HG03378 (cell line): ENCODE results near the gene AP2S1.
"Not testable (repeated sequence)": the region's sequence is repeated elsewhere in the genome, so short reads cannot be mapped to it uniquely, and the experiment has no call there.

Source experiments
- ATAC-seq: cut with Tn5 transposase; IDR thresholded peaks from one replicate; pipeline ENCODE4 v1.9.1; 2021; ENCODE audit warnings: mild to moderate bottlenecking, moderate library complexity; ENCODE audit not compliant: unreplicated experiment

AP2S1 gene

DNA sequence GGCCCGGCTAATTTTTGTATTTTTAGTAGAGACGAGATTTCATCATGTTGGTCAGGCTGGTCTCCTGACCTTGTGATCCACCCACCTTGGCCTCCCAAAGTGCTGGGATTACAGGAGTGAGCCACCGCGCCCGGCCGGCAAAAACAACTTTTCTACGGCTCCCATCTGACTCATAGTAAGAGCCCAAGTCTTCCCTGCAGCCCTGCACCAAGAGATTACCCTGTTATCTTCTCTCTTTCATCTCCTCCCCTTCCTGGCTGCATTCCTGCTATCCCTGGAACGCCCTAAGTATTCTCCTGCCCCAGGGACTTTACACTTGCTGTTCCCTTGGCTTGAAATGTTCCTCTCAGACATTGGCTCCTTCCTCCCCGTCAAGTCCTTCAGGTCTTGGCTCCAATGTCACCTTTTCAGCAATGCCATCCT is 6.6 kb downstream of the AP2S1 start:
- ATAC-seq = no peak

DNA sequence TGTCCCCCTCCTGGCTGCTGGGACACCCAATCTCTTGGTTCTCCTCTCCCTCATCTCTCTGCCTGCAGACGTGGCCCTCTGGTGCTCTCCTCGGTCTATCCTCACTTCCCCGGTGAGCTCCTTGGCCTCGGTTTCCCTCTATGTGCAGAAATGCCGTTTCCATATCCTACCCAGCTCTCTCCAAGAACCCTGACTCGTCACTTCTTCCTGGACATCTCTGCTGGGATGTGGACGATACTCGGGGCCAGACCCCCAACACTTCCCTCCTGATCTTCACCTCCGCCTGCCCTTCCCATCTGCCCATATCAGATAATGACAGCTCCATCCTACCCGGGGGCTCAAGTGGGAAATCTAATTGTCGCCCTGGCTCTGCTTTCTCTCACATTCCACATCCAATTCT is 7.9 kb downstream of the AP2S1 start:
- no peak for ATAC-seq

DNA sequence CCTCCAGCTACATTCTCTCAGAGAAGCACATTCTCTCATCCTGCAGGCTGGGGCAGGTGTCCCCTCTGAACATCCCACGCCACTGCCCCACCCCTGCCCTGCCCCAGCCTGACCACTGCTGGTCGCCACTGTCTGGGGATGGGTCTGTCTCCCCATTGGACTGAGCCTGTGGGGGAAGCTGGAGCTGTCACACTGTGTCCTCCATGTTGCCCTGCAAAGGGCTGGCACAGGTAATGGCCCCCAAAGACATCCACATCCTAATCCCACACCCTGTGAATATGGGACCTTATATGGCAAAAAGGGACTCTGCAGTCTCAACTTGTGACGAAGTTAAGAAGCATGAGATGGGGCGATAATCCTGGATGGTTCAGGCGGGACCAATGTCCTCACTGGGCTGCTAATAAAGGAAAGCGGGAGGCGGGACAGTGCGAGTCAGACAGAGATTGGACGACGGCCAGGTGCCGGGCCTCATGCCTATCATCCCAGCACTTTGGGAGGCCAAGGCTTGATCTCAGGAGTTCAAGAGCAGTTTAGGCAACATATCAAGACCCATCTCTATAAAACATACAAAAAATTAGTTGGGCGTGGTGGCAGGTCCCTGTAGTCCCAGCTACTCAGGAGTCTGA is 9.1 kb downstream of the AP2S1 start:
- no peak for ATAC-seq

DNA sequence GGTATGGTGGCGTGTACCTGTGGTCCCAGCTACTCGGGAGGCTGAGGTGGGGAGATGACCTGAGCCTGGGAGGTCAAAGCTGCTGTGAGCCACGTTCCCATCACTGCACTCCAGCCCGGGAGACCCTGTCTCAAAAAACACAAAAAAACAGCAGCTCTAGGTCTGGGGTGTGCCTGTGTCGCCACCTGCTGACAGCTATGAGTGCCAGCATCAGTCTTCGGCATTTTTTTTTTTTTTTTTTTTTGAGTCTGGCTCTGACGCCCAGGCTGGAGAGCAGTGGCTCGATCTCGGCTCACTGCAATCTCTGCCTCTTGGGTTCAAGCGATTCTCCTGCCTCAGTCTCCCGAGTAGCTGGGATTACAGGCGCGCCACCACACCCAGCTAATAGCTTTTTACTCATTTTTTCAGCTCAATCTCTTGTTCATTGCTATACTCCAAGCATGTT is 10.1 kb downstream of the AP2S1 start:
- no peak for ATAC-seq

DNA sequence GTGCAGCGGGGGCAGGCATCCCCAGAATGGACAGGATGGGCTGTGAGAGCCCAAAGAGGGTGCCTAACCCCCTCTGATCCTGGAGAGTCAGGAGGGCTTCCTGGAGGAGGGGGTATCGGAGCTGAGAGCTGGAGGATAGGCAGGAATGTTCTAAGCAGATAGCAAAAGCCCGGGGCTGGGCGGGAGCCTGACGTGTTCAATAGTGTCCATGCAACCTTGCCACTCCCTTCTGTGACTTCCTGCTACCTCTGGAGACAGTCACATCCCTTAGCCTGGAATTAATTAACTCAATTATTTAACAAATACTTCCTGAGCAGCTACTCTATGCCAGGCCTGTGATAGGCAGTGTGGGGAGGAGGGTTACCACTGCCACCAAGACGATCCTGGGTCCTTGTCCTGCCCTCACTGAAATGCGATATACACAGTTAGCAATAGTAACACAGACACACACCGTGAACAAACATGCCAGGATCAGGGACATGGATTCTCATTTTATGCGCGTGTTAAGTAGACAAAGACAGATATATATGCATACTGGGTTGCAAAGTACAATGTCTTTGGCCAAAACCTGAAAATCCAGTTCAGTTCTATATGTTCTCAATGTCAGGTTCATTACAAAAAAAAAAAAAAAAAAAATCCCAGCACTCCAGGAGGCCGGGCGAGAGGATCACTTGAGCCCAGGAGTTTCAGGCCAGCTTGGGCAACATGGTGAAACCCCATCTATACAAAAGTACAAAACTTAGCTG is 10.7 kb downstream of the AP2S1 start:
- ATAC-seq = no peak

DNA sequence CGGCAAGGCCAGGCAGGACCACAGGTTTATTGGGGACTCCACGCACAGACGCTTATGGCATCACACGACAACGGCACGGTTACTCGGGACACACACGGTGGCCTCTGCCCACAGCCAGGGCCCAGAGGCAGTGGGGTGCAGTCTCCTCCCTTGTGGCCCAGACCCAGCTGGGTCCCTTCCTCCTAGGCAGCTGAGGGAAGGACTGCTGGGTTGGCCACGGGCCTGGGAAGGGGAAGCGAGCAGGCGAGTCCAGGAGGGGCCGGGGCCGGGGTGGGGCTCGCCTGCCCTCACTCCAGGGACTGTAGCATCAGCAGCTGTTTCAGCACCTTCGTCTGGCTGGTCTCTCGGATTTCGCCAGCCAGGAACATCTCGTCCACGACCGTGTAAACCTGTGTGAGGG is 12.5 kb downstream of the AP2S1 start:
- no peak for ATAC-seq

DNA sequence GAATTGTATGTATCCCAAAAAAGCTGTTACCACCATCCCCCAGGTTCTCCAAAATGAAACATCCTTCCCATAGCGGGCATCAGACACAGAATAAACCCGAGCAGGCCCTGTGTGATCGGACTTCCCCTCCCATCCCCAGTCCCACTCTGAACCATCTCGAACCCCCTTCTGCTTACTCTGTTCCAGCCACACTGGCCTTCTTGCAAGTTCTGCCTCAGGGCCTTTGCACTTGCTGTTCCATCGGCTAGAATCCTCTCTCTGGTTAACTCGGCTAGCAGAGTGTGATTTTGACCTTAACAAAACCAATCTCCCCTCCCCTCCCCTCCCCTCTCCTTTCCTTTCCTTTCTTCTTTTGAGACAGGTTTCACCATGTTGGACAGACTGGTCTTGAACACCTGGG is 15.7 kb downstream of the AP2S1 start:
- ATAC-seq = no peak

DNA sequence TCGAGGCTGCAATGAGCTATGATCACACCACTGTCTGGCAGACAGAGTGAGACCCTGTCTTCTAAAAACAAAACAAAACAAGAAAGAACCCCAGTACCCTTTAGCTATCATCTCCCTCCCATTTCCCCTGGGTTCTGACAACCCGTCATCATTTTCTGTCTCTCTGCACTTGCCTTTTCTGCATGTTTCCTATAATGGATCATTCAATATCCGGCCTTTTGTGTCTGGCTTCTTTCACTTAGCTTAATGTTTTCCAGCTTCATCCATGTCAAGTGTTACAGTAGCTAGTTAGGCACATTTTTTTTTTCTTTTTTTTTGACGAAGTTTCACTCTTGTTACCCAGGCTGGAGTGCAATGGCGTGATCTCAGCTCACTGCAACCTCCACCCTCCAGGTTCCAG is 16.5 kb downstream of the AP2S1 start:
- ATAC-seq = no peak

DNA sequence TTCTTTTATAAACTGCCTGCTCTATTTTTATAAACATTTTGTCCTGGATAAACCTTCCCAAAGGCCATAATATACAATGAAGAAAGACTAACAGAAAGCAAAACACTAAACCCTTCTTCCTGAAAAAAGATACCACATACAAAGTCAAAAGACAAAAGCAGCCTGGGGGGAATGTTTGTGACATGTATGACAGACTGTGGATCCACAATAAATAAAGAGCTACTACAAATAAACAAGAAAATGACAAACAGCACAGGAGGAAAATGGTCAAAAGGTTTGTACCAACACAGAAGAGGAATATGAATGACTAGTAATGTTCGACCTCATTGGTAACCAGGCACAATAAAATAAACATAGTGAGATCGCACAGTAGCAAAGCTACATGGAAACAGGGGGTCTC is 19.8 kb downstream of the AP2S1 start:
- ATAC-seq = no peak

DNA sequence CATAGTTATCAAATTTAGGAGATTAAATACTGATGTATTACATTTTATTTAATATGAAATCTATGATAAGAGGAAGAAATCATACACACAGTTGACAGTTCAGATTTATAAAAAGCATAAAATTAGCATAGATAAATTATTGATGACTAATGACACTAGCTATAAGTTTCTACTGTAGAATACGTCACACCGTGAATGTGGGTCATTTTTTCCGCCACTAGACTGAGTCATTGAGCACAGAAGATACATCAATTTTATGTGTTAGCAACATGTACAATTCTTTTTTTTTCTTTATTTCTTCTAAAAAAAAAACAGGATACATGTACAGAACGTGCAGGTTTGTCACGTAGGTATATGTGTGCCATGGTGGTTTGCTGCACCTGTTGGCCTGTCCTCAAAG is 22.2 kb downstream of the AP2S1 start:
- no peak for ATAC-seq

DNA sequence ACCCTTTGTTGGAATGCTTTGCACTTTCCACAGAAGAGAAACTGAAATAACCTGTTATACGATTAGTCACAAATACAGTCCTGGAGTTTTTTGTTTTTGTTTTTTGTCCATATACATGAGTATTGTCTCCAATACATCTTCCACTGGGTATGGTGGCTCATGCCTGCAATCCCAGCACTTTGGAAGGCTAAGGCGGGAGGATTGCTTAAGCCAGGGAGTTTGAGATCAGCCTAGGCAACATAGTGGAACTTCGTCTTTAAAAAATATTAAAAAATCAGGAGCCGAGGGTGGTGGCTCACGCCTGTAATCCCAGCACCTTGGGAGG is 25.0 kb downstream of the AP2S1 start:
- ATAC-seq = no peak

DNA sequence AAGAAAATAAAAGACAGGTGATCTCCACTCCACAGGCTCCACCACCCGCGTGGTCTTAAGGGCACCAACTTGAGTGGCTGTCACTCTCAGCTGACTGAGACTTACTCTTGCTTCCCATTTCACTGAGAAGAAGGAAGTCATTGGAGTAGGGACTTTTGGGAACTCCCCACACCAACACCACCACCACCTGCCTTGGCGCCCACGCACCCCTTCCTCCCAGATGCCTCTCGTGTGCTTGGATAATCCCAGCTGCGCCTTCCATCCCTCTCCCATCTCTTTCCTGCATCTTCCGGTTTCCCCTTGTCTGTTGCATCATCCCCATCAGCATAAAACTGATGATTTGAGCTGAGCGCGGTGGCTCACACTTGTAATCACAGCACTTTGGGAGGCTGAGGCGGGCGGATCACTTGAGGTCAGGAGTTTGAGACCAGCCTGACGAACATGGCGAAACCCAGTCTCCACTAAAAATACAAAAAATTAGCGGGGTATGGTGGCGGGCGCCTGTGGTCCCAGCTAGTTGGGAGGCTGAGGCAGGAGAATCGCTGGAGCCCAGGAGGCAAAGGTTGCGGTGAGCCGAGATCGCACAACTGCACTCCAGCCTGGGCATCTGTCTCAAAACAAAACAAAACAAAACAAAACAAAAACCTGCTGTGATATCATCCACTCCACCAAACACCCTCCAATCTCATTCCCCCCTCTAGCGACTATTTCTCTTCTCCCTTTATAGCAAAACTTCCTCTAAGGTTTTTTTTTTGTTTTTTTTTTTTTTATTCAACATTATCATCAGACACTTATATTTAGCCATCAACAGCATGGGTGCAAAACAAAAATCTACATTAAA is 25.5 kb downstream of the AP2S1 start:
- ATAC-seq = no peak

DNA sequence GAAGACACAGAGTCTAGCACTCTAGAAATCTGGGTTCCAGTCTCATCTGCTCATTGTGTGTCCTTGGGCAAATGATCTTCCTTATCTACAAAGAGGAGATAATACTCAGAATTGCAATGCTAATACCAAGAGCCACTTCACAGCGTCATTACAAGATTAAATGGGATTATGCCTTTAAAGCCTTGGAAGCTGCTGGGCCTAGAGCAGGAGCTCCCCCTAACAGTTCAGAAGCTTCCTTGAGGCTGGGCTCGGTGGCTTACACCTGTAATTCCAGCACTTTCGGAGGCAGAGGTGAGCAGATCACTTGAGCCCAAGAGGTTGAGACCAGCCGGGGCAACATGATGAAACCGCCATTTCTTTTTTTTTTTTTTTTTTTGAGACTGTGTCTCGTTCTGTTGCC is 27.6 kb downstream of the AP2S1 start:
- no peak for ATAC-seq

DNA sequence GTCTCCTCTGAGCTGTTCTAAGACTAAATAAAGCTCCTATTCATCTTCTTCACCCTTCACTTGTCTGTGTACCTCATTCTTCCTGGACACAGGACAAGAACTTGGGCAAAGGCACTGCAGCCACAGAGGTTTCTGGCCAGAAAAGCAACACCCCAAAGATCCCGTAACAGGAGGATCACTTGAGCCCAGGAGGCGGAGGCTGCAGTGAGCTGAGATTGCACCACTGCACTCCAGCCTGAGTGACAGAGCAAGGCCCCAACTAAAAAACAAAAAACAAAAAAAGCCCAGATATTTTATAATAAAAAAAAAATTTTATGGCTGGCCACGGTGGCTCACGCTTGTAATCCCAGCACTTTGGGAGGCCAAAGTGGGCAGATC is 28.2 kb downstream of the AP2S1 start:
- not testable (repeated sequence) for ATAC-seq

DNA sequence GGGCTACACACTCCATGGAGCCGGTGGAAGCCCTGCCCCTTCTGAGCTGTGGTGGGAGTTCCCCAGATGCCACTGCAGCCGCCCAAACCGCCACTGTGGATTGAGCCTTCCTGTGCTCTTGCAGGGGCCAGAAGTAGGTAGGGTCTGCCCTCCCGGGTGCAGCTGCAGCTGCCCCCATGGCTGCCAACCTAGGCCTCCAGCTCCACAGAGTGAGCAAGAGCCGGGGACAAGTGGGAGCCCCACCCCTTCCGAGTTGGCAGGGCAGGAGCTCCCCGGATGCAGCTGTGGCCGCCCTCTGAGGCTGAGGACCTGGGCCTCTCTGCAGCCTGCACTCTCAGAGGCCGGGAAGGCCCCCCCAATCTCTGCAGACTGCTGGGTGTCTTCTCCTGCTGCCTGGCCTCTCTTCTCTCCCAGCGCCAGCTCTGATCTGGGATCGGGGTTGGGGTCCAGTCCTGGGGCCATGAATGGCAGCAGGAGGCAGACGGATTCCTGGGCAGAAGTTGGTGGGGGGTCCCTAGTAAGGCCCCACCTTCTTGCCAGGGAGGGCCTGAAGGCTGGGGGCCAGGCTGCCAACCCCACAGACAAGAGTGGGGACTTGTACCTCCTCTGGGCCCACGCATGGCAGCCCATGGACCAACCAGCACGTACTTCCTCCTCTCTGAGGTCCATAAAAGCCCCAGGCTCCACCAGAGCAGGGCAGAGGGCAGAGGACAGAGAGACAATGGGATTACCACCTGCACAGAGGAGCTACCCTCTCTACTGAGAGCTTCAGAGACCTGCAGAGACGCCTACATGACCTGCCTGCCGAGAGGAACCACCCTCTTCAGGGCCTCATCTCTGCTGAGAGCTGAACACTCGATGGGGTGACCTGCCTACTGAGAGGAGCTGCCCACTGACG is 28.9 kb downstream of the AP2S1 start:
- ATAC-seq = no peak

DNA sequence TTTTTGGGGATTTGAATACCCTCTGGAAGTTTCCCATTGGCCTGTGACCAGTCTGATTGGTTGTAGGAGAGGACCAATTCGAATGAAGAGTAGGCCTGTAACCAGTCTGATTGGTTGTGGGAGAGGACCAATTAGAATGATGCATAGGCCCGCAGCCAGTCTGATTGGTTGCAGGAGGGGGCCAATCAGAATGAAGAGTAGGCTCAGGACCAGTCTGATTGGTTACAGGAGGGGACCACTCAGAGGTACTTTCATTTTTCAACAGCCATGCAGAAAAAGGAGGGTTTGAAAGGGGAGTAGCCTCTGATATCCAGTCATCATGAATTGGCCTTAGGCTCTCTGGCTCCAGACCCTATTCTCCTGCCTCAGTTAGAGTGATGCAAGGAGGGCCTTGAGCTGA is 31.8 kb downstream of the AP2S1 start:
- no peak for ATAC-seq

DNA sequence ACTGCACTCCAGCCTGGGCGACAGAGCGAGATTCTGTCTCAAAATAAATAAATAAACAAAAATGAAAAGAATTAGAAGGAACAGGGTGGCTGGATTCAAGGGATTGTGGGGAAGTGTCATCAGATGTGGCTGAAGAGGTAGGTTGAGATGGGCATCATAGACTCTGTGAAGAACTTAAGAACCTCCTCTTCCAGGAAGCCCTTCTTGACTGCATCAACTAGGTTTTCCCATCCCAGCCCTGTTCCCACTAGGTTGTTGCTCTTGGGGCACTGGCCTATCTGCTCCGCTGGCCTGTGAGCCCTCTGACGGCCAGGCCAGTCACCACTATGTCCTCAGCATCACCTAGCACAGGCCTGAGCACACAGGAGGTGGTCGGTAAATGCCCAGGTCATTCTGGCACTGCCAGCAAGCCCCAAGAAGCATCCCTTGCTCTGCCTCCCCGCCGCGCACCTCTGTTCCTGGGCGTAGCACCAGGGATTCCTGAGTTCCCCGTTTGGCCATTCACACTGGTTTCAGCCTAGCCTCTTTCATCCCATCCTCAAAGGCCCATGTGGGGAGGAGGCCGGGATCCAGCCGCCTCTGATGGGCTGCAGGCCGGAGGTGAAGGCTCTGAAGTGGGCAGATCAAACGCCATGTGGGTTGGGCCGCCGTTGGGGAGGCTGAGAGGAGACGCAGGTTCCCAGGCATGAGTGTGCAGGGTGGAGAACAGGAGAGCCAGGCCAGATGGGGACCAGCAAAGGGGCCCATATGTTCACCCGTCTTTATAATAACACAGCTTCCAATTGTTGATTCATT is 34.6 kb downstream of the AP2S1 start:
- no peak for ATAC-seq

DNA sequence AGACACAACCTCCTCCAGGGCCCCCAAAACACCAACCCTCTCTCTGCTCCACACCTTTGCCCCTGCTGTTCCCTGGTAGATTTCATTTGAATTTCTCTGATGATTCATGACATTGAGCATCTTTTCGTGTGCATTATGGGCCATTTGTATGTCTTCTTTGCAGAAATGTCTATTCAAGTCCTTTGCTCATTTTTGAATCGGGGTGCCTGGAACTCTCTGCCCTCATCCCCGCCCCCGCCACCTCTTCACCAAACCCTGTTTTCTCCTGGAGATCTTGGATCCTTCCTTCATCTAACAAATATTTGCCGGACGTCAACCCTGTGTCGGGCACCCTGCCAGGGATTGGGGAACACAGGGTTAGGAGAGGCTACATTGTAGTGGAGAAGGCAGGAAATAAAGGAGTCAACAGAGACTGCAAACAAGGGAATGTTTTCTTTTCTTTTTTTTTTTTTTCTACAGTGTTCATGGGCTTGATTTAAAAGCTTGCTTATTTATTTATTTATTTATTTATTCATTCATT is 36.7 kb downstream of the AP2S1 start:
- no peak for ATAC-seq

DNA sequence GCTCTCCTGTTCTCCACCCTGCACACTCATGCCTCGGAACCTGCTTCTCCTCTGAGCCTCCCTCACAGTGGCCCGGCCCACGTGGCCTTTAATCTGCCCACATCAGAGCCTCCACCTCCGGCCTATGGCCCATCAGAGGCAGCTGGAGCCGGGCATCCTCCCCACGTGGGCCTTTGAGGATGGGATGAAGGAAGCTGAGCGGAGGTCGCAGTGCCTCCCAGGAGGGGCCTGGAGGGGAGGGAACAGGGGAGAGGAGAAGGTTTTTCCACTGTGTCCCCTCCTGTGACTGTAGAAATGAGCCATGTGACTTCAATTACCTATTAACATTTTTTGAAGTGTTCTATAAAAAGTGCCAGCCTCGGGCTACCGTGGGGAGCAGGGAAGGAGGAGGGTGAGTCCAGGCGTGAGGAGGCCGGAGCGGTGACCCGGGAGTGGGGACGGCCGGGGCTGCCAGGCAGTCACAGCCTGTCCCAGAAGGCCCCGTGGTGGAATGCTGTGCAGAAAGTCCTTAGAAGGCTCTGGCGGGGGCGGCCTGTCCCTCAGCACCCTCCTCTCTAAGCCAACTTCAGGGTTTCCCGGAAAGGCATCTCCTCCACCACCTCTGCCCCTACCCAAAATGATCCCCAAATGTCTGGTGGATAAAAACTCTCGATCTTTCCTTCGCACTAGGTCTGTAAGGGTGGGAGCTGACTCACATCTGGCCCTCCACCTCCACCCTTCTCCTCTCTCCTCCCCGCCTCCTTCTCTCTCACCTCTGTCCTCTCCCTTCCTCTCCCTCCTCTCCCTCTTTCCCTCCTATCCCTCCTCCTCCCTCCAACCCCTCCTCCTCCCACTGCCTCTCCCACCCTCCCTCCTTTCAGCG is 37.4 kb downstream of the AP2S1 start:
- no peak for ATAC-seq
